Right lobe of liver (tissue), 6 donors: ENCODE measurements around the gene FBXO3. TPM values are rescaled to one million over a fixed set of nuclear protein-coding genes. Genes with fewer than 3 reads are reported as not detected.
A peak's percentile ranks its signal among the peaks of the same experiment; 100 is the strongest.

Source experiments
- ATAC-seq, 4 donors: fragments of 200-7000 bp; cut with Tn5 transposase; one replicate each; pipeline ENCODE4 v1.9.1; 2020; ENCODE audit warnings: mild to moderate bottlenecking in 4 of 4, moderate library complexity in 4 of 4
- DNase-seq, 3 donors: peaks; one replicate each; pipeline ENCODE4 v3.0.0-alpha.2; 2020
- H3K27ac ChIP-seq, 3 donors: fragments of 200-600 bp; one replicate each; pipeline ENCODE4 v1.8.0; 2022
- H3K27me3 ChIP-seq, 2 donors: fragments of 200-600 bp; one replicate each; pipeline ENCODE4 v1.8.0; 2022
- H3K36me3 ChIP-seq, 4 donors: fragments of 200-600 bp; sonication (generic) in 1 of 4; one replicate each; pipeline versions ENCODE4 v1.5.1 to v1.8.0; 2017 to 2022; ENCODE audit warnings: control low read depth in 1 of 4
- H3K4me1 ChIP-seq, 4 donors: fragments of 200-600 bp; sonication (generic) in 1 of 4; one replicate each; pipeline versions ENCODE4 v1.5.1 to v1.8.0; 2017 to 2022; ENCODE audit warnings: control low read depth in 1 of 4
- H3K4me3 ChIP-seq, 3 donors: fragments of 200-600 bp; one replicate each; pipeline ENCODE4 v1.8.0; 2022
- H3K9me3 ChIP-seq, 4 donors: fragments of 200-600 bp; sonication (generic) in 1 of 4; one replicate each; pipeline versions ENCODE4 v1.5.1 to v1.8.0; 2017 to 2022; ENCODE audit warnings: control low read depth in 1 of 4
- CTCF ChIP-seq, 4 donors: fragments of 200-600 bp in 3 of 4; fragments of 450-650 bp in 1 of 4; IDR thresholded peaks; one replicate each; pipeline versions ENCODE4 v1.5.1 to v1.8.0; 2016 to 2022; ENCODE audit warnings: antibody characterized with exemption in 4 of 4, mild to moderate bottlenecking in 2 of 4
- POLR2A ChIP-seq: fragments of 450-650 bp; IDR thresholded peaks from one replicate; pipeline ENCODE4 v1.6.1; 2017; ENCODE audit warnings: antibody characterized with exemption, mild to moderate bottlenecking
- WGBS: methylation state at CpG from one replicate; pipeline ENCODE4 v1.1.6; 2018; ENCODE audit warnings: low coverage, low lambda C conversion rate; ENCODE audit not compliant: insufficient coverage; ENCODE audit errors: missing lambda C conversion rate; 5-methylcytosine and 5-hydroxymethylcytosine counted together
- intact Hi-C, 2 donors: fragments of 100-400 bp; cut with DNase I; formaldehyde crosslinking; loops; one replicate each; pipeline versions ENCODE4 v1.11.2 to v1.14.1; 2022
- total RNA-seq, 6 experiments: library from RNA; depleted of rRNA in 2 of 6; stranded (reverse); fragments of >200 nt in 2 of 6; fragmentation: NEBNext Ultra II Directional in 3 of 6; extraction: Animal tissue kit (Norgen Biotek cat#: 25700) in 3 of 6; gene quantifications; one replicate each; pipeline versions ENCODE4 v1.1.0 to v1.2.4, GENCODE V29; 2016 to 2023
- donor health status: DM: no; HTN: yes; CAD: no.
- donor health status: DM: no; HTN: no; CAD: no.
- donor health status: DM: no; HTN: no; CAD: no.
- donor health status: DM: no; HTN: yes; CAD: no.
- donor health status: DM: no; HTN: yes; CAD: no.

Gene FBXO3
- total RNA-seq, 6 experiments from 2014 or later = 18.3 to 28.7 (median 20.8) TPM

DNA sequence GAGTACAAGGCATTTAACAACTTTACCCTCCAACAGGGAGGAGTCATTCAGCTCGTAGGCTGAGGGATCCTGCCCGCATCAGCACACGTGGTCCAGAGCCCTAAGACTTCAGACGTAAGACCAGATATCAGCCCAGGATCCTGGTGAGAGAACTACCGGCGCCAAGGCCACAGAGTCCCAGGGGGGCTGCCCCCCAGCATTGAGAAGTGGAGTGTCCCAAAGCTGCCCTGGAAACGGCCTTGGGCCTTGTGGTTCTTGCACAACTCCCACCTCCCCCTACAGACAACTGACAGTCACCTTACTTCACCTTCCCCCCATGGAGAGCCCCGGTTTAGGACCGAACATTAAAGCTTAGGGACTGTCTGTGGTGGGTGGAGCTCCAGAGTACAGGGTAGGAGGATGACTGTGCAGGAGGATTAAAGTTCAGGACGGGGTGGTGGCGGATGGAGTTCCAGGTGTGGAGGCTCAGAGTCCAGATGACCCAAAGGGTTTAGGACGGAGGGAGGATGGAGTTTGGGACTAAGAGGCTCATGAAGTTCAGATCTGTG, 74.7 kb downstream of the FBXO3 start:
- peaks cover 0 to 53% (median 15%) of the 10 kb centered on the region in 4 donors for H3K4me1 ChIP-seq
- H3K4me3 ChIP-seq = no peak overlapping the region
- ATAC-seq = peak in 1 of 4 donors; percentile 1
- H3K36me3 ChIP-seq = no peaks in the 10 kb centered on the region
- DNase-seq = peak in 1 of 3 donors; percentile 38
- WGBS = 59% methylated on average over 9 of the region's 12 CpGs
- H3K9me3 ChIP-seq = no peaks in the 10 kb centered on the region
- no peak for TF ChIP-seq POLR2A
- TF ChIP-seq CTCF (IDR thresholded peaks at IDR 0.05) = no peak
- H3K27me3 ChIP-seq = no peaks in the 10 kb centered on the region
- intact Hi-C loops = loop anchor here in 1 of 2 donors (10.0 kb wide), 1 partner anchor 535 kb away; the partner anchor contains the start of gene CSTF3
- peak overlapping the region in 2 of 3 donors; percentile 67 to 69 for H3K27ac ChIP-seq

GRCh38 chr11:33698921-33699320, 75.4 kb downstream of the FBXO3 start:
- intact Hi-C loops = loop anchor here in 1 of 2 donors (10.0 kb wide), 1 partner anchor 534 kb away; the partner anchor contains the start of gene CSTF3
- ATAC-seq = no peak
- no peak for DNase-seq
- Histone ChIP-seq H3K36me3 (no peaks in the 10 kb centered on the region), H3K4me1 (peaks cover 0 to 52% (median 17%) of the 10 kb centered on the region in 4 donors), H3K27ac (no peak overlapping the region), H3K4me3 (no peak overlapping the region), H3K27me3 (no peaks in the 10 kb centered on the region), H3K9me3 (no peaks in the 10 kb centered on the region)
- 82% methylated on average over 4 of the region's 5 CpGs for WGBS
- no peak for TF ChIP-seq POLR2A
- no peak for TF ChIP-seq CTCF (IDR thresholded peaks at IDR 0.05)

DNA sequence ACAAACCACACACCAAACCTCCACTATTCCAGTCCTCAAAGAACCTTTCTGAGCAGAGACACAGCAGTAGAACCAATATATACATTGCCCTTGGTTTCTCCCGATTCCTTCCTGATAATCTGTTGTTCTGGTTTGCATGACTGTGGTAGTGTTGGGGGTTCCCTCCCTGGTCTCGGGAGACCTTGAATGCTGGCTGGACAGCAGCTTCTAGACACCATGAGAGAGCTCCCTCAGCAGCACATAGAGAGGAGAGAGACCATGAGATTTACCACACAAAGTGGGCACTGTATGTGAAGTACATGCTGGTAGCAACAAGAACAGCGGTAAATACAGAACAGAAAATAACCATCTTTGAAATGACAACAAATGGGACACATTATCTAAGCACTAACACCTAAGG, 76.3 kb downstream of the FBXO3 start:
- peaks cover 0 to 42% (median 15%) of the 10 kb centered on the region in 4 donors for H3K4me1 ChIP-seq

GRCh38 chr11:33696931-33697638, 77.2 kb downstream of the FBXO3 start:
- intact Hi-C loops = loop anchor here in 1 of 2 donors (10.0 kb wide), 1 partner anchor 532 kb away; the partner anchor contains the start of gene CSTF3
- 80% methylated on average over 5 of the region's 6 CpGs for WGBS
- TF ChIP-seq CTCF (IDR thresholded peaks at IDR 0.05) (no peak), POLR2A (no peak)
- DNase-seq (no peak), ATAC-seq (no peak)
- peaks cover 0 to 35% (median 12%) of the 10 kb centered on the region in 4 donors for H3K4me1 ChIP-seq
- no peaks in the 10 kb centered on the region for H3K36me3 ChIP-seq
- no peaks in the 10 kb centered on the region for H3K9me3 ChIP-seq
- H3K4me3 ChIP-seq = no peak overlapping the region
- no peaks in the 10 kb centered on the region for H3K27me3 ChIP-seq
- H3K27ac ChIP-seq = no peak overlapping the region

More for the DNA sequence above, 76.3 kb downstream of the FBXO3 start:
- intact Hi-C loops = loop anchor here in 1 of 2 donors (10.0 kb wide), 1 partner anchor 533 kb away; the partner anchor contains the start of gene CSTF3
- H3K27me3 ChIP-seq = no peaks in the 10 kb centered on the region
- H3K27ac ChIP-seq = no peak overlapping the region
- H3K4me3 ChIP-seq = no peak overlapping the region
- TF ChIP-seq CTCF (IDR thresholded peaks at IDR 0.05) = no peak
- no peak for TF ChIP-seq POLR2A
- no peak for ATAC-seq
- no peaks in the 10 kb centered on the region for H3K36me3 ChIP-seq
- 78% methylated on average over 2 of the region's 3 CpGs for WGBS
- no peaks in the 10 kb centered on the region for H3K9me3 ChIP-seq
- no peak for DNase-seq
